HG03159 (cell line): ENCODE measurements around the gene CHST15.

Experiments used
- ATAC-seq: cut with Tn5 transposase; IDR thresholded peaks from one replicate; pipeline ENCODE4 v1.9.1; 2021; ENCODE audit warnings: mild to moderate bottlenecking, moderate library complexity; ENCODE audit not compliant: unreplicated experiment

CHST15 gene

GRCh38 chr10:124066781-124067714 is 26.4 kb downstream of the CHST15 start:
- no peak for ATAC-seq

GRCh38 chr10:124066126-124066700 is 27.2 kb downstream of the CHST15 start:
- no peak for ATAC-seq

GRCh38 chr10:124065382-124066125 is 27.8 kb downstream of the CHST15 start:
- ATAC-seq = no peak

GRCh38 chr10:124064676-124065075 is 28.7 kb downstream of the CHST15 start:
- no peak for ATAC-seq

GRCh38 chr10:124063750-124064603 is 29.4 kb downstream of the CHST15 start:
- no peak for ATAC-seq

GRCh38 chr10:124062390-124062789 is 31.0 kb downstream of the CHST15 start:
- ATAC-seq = no peak

GRCh38 chr10:124061030-124061429 is 32.4 kb downstream of the CHST15 start:
- no peak for ATAC-seq

- ATAC-seq = no peak
These were observed 33.2 kb downstream of the CHST15 start for GRCh38 chr10:124060148-124060720.

GRCh38 chr10:124059551-124059950 is 33.8 kb downstream of the CHST15 start:
- ATAC-seq = no peak

GRCh38 chr10:124058346-124059003 is 34.9 kb downstream of the CHST15 start:
- no peak for ATAC-seq

- ATAC-seq = no peak
These were observed 35.8 kb downstream of the CHST15 start for GRCh38 chr10:124057601-124058000.

GRCh38 chr10:124056337-124056980 is 36.9 kb downstream of the CHST15 start:
- ATAC-seq = no peak

- no peak for ATAC-seq
These were observed 39.4 kb downstream of the CHST15 start for GRCh38 chr10:124053971-124054370.

- no peak for ATAC-seq
These were observed 40.8 kb downstream of the CHST15 start for GRCh38 chr10:124052561-124052960.

GRCh38 chr10:124050021-124051015 is 43.1 kb downstream of the CHST15 start:
- ATAC-seq = no peak

GRCh38 chr10:124049484-124049883 is 43.9 kb downstream of the CHST15 start:
- no peak for ATAC-seq

- ATAC-seq = no peak
These were observed 44.8 kb downstream of the CHST15 start for GRCh38 chr10:124048371-124049290.
